Measurements from ENCODE around the gene OR51A4. TPM values are rescaled to one million over a fixed set of nuclear protein-coding genes. Genes with fewer than 3 reads are reported as not detected.

OR51A4 gene
- total RNA-seq, 1 experiment from 2014 or later: not detected

DNA sequence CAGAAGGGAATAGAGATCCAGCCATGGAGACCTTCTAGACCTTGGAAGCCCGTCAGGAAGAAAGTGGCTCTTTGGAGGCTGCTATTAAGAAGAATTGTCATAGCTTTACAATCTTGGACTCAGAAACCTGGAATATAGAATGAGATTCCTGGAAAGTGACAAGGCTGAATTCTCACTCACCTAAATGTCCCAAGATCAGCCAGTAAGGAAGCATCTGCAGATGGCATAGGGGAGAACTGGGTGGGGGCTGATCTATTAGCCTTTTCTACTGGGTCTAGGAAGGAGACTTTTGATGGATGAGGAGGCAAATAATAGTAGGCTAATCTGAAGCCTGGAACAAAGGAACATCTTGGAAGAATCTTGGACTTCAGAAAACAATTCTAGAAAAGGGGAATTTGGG is 23.2 kb downstream of the OR51A4 start, which contains the start of gene OR51G1:
OR51G1 (minus strand) TSS at position 101 of the 400 bp plus-strand sequence; CDS start at position 101, 0 bp downstream.
- Mint-ChIP-seq H3K36me3 (ENCODE audit: insufficient read depth, unreplicated experiment) (no peaks in the 10 kb centered on the region), H3K9me3 (ENCODE audit: low read depth, unreplicated experiment) (peaks cover 6% of the 10 kb centered on the region), H3K27ac (ENCODE audit: unreplicated experiment) (no peak within 1 kb of the TSS), H3K27me3 (ENCODE audit: unreplicated experiment) (no peaks in the 10 kb centered on the region), H3K4me3 (ENCODE audit: low read depth, unreplicated experiment) (no peak within 1 kb of the TSS), H3K4me1 (ENCODE audit: low read depth, unreplicated experiment) (no peaks in the 10 kb centered on the region)
- CTCF ChIA-PET: no interaction called here
- BruUV-seq (replicated peaks): no TSS peak
- TF ChIP-seq, protein P1, sequence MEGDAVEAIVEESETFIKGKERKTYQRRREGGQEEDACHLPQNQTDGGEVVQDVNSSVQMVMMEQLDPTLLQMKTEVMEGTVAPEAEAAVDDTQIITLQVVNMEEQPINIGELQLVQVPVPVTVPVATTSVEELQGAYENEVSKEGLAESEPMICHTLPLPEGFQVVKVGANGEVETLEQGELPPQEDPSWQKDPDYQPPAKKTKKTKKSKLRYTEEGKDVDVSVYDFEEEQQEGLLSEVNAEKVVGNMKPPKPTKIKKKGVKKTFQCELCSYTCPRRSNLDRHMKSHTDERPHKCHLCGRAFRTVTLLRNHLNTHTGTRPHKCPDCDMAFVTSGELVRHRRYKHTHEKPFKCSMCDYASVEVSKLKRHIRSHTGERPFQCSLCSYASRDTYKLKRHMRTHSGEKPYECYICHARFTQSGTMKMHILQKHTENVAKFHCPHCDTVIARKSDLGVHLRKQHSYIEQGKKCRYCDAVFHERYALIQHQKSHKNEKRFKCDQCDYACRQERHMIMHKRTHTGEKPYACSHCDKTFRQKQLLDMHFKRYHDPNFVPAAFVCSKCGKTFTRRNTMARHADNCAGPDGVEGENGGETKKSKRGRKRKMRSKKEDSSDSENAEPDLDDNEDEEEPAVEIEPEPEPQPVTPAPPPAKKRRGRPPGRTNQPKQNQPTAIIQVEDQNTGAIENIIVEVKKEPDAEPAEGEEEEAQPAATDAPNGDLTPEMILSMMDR (IDR thresholded peaks at IDR 0.05; ENCODE audit: unreplicated experiment): no peak
- intact Hi-C loops (cut with micrococcal nuclease; ENCODE audit: unreplicated experiment): no loop called here
- DNase-seq: no peak

DNA sequence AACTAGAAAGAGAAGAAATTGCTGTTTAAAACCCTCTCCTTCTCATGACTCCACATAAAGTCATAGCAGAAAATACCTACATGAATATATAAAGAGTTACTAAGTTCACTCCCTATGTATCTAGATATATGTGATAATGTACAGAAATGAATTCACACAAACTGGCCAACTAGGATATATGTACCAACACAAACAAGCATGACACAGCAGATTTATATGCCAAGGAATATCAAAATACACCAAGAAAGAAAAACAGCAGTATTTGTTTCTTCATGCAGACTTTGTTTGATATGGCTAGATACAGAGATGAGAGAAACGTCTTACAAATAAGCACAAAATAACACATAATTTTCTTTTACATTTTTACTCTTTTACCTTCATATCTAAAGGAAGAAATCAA is 25.1 kb downstream of the OR51A4 start:
- H3K9me3 Mint-ChIP-seq (ENCODE audit: low read depth, unreplicated experiment): peaks cover 6% of the 10 kb centered on the region
- H3K27me3 Mint-ChIP-seq (ENCODE audit: unreplicated experiment): no peaks in the 10 kb centered on the region
- no peaks in the 10 kb centered on the region for H3K36me3 Mint-ChIP-seq (ENCODE audit: insufficient read depth, unreplicated experiment)
- no peaks in the 10 kb centered on the region for H3K4me1 Mint-ChIP-seq (ENCODE audit: low read depth, unreplicated experiment)
- CTCF ChIA-PET: no interaction called here
- intact Hi-C loops (cut with micrococcal nuclease; ENCODE audit: unreplicated experiment): no loop called here
- no peak for DNase-seq
- BruUV-seq (replicated peaks): no TSS peak
- H3K27ac Mint-ChIP-seq (ENCODE audit: unreplicated experiment): no peak overlapping the region
- no peak overlapping the region for H3K4me3 Mint-ChIP-seq (ENCODE audit: low read depth, unreplicated experiment)
- TF ChIP-seq, protein P1 (IDR thresholded peaks at IDR 0.05; ENCODE audit: unreplicated experiment): no peak

DNA sequence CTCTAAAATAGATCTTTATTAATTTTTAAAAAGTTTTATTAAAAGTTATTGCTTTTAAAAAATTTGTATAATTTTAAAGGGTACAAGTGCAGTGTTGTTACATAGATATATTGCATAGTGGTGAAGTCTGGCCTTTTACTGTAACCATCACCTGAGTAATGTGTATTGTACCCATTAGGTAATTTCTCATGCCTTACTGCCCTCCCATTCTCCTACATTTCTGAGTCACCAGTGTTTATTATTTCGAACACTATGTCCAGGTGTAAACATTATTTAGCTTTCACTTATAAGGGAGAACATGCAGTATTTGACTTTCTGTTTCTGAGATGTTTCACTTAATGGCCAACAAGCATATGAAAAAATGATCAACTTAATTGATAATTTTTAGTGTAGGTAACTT is 25.6 kb downstream of the OR51A4 start:
- no peaks in the 10 kb centered on the region for H3K36me3 Mint-ChIP-seq (ENCODE audit: insufficient read depth, unreplicated experiment)
- H3K4me3 Mint-ChIP-seq (ENCODE audit: low read depth, unreplicated experiment): no peak overlapping the region
- H3K27ac Mint-ChIP-seq (ENCODE audit: unreplicated experiment): no peak overlapping the region
- TF ChIP-seq, protein P1 (IDR thresholded peaks at IDR 0.05; ENCODE audit: unreplicated experiment): no peak
- CTCF ChIA-PET: no interaction called here
- H3K9me3 Mint-ChIP-seq (ENCODE audit: low read depth, unreplicated experiment): peaks cover 6% of the 10 kb centered on the region
- no peak for DNase-seq
- intact Hi-C loops (cut with micrococcal nuclease; ENCODE audit: unreplicated experiment): no loop called here
- no peaks in the 10 kb centered on the region for H3K27me3 Mint-ChIP-seq (ENCODE audit: unreplicated experiment)
- H3K4me1 Mint-ChIP-seq (ENCODE audit: low read depth, unreplicated experiment): no peaks in the 10 kb centered on the region
- BruUV-seq (replicated peaks): no TSS peak

DNA sequence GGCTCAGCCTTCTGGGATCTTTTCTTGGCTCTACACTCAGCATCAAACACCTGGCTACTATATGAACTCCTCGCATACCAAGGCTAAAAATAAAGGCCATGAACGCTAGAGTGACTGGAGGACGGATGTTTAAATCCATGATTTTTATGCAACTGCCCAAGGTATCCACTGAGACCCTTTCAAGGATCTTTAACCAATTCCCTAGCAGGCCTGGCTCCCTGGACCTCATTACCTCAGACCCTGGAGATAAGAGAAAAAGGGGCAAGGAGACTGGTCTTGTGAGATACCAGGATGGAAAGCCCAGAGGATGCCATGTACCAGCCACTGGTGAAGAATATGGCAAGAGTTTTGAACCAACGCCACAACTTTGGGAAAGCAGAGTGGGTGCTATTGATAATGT is 28.2 kb downstream of the OR51A4 start, which contains the start of gene OR51G2:
OR51G2 (minus strand) TSS at position 101 of the 400 bp plus-strand sequence. CDS start 3,687 bp downstream, outside the sequence.
- no peak within 1 kb of the TSS for H3K27ac Mint-ChIP-seq (ENCODE audit: unreplicated experiment)
- no TSS peak for BruUV-seq (replicated peaks)
- TF ChIP-seq, protein P1 (IDR thresholded peaks at IDR 0.05; ENCODE audit: unreplicated experiment): no peak
- peaks cover 8% of the 10 kb centered on the region for H3K9me3 Mint-ChIP-seq (ENCODE audit: low read depth, unreplicated experiment)
- DNase-seq: no peak
- H3K4me1 Mint-ChIP-seq (ENCODE audit: low read depth, unreplicated experiment): no peaks in the 10 kb centered on the region
- no peaks in the 10 kb centered on the region for H3K27me3 Mint-ChIP-seq (ENCODE audit: unreplicated experiment)
- intact Hi-C loops (cut with micrococcal nuclease; ENCODE audit: unreplicated experiment): no loop called here
- CTCF ChIA-PET: no interaction called here
- no peaks in the 10 kb centered on the region for H3K36me3 Mint-ChIP-seq (ENCODE audit: insufficient read depth, unreplicated experiment)
- no peak within 1 kb of the TSS for H3K4me3 Mint-ChIP-seq (ENCODE audit: low read depth, unreplicated experiment)

Measured in Calu3 (cell line).